GM13976 (cell line): Measurements from ENCODE around the gene ADCY6.

ENCODE experiments used
- DNase-seq: peaks from one replicate; pipeline ENCODE4 v3.0.0; 2012; ENCODE audit warnings: low spot score
- CTCF ChIP-seq: IDR thresholded peaks from 2 replicates; pipeline ENCODE4 v1.5.1; 2012; ENCODE audit warnings: borderline replicate concordance, mild to moderate bottlenecking; ENCODE audit not compliant: insufficient read depth; ENCODE audit errors: extremely low read depth, missing control alignments, control extremely low read depth
- in situ Hi-C: fragments of 300-500 bp; cut with MboI; formaldehyde crosslinking; loops from one replicate; pipeline ENCODE4 v1.12.0; 2022; ENCODE audit warnings: low sequenced_read_pairs, mixed read lengths, inconsistent platforms; ENCODE audit not compliant: unreplicated experiment

ADCY6 gene

GRCh38 chr12:48779869-48780268 lies 9.0 kb downstream of the ADCY6 start:
- TF ChIP-seq CTCF: no peak
- in situ Hi-C loops: no loop called here
- no peak for DNase-seq

GRCh38 chr12:48777501-48778400 lies 11.1 kb downstream of the ADCY6 start:
- DNase-seq: no peak
- in situ Hi-C loops: no loop called here
- TF ChIP-seq CTCF: no peak

- no peak for DNase-seq
- in situ Hi-C loops: no loop called here
These were observed 11.9 kb downstream of the ADCY6 start for GRCh38 chr12:48776956-48777355.

GRCh38 chr12:48775991-48776649 lies 12.8 kb downstream of the ADCY6 start:
- TF ChIP-seq CTCF: no peak
- DNase-seq: no peak
- in situ Hi-C loops: no loop called here

More at GRCh38 chr12:48776956-48777355, 11.9 kb downstream of the ADCY6 start:
- no peak for TF ChIP-seq CTCF

- TF ChIP-seq CTCF: no peak
- in situ Hi-C loops: no loop called here
- no peak for DNase-seq
These were observed 13.6 kb downstream of the ADCY6 start for GRCh38 chr12:48775299-48775698.

GRCh38 chr12:48774516-48774915 lies 14.4 kb downstream of the ADCY6 start:
- in situ Hi-C loops: no loop called here
- no peak for TF ChIP-seq CTCF
- DNase-seq: no peak
